GM23338 (cell line): Measurements from ENCODE around the gene ASAP2. TPM values are rescaled to one million over a fixed set of nuclear protein-coding genes. Genes with fewer than 3 reads are reported as not detected.
A peak's percentile ranks its signal among the peaks of the same experiment; 100 is the strongest.

Experiments used
- ATAC-seq: fragments of 200-7000 bp; cut with Tn5 transposase; 3 replicates; pipeline ENCODE4 v1.9.1; 2020
- DNase-seq: peaks from one replicate; pipeline ENCODE4 v3.0.0-alpha.2; 2015; ENCODE audit warnings: low spot score
- H2AFZ ChIP-seq: fragments of 200-600 bp; sonication (generic); 2 replicates; pipeline ENCODE4 v1.8.0; 2016; ENCODE audit warnings: antibody characterized with exemption, mild to moderate bottlenecking, moderate library complexity
- H3F3A ChIP-seq: fragments of 200-600 bp; sonication (generic); replicated peaks from 2 replicates; pipeline ENCODE4 v1.8.0; 2017; ENCODE audit warnings: antibody characterized with exemption, mixed run types, low read depth
- H3K27ac ChIP-seq: fragments of 200-600 bp; sonication (generic); 2 replicates; pipeline ENCODE4 v1.6.1; 2016; ENCODE audit warnings: low read depth
- H3K27me3 ChIP-seq: fragments of 200-600 bp; sonication (generic); 2 replicates; pipeline ENCODE4 v1.8.0; 2016; ENCODE audit warnings: mild to moderate bottlenecking, mixed run types, moderate library complexity; ENCODE audit not compliant: insufficient read depth
- H3K36me3 ChIP-seq: fragments of 200-600 bp; sonication (generic); 2 replicates; pipeline ENCODE4 v1.8.0; 2016; ENCODE audit warnings: mild to moderate bottlenecking; ENCODE audit not compliant: insufficient read depth
- H3K4me1 ChIP-seq: fragments of 200-600 bp; sonication (generic); 2 replicates; pipeline ENCODE4 v1.8.0; 2016; ENCODE audit warnings: mild to moderate bottlenecking, moderate library complexity; ENCODE audit not compliant: insufficient read depth
- H3K4me2 ChIP-seq: fragments of 200-600 bp; sonication (generic); 2 replicates; pipeline ENCODE4 v1.7.1; 2017; ENCODE audit warnings: mixed run types
- H3K4me3 ChIP-seq: fragments of 200-600 bp; sonication (generic); 2 replicates; pipeline ENCODE4 v1.6.1; 2016; ENCODE audit warnings: mixed run types
- H3K79me2 ChIP-seq: fragments of 200-600 bp; sonication (generic); replicated peaks from 2 replicates; pipeline ENCODE4 v1.8.0; 2017; ENCODE audit warnings: mild to moderate bottlenecking; ENCODE audit not compliant: insufficient read depth
- H3K9me2 ChIP-seq: fragments of 200-600 bp; sonication (generic); 2 replicates; pipeline ENCODE4 v1.8.0; 2017; ENCODE audit not compliant: insufficient read depth
- H4K20me1 ChIP-seq: fragments of 200-600 bp; sonication (generic); replicated peaks from 2 replicates; pipeline ENCODE4 v1.8.0; 2017; ENCODE audit warnings: mild to moderate bottlenecking; ENCODE audit not compliant: insufficient read depth
- H3K27ac Mint-ChIP-seq: 2 replicates; pipeline ENCODE4 v1.8.0; 2020; ENCODE audit warnings: inconsistent platforms, mild to moderate bottlenecking, moderate library complexity, mixed read lengths
- H3K27me3 Mint-ChIP-seq: 3 replicates; pipeline ENCODE4 v1.8.0; 2022; ENCODE audit warnings: low read depth, mild to moderate bottlenecking, moderate library complexity, mixed read lengths, inconsistent platforms; ENCODE audit not compliant: insufficient read depth, poor library complexity
- H3K36me3 Mint-ChIP-seq: 3 replicates; pipeline ENCODE4 v1.8.0; 2021; ENCODE audit warnings: low read depth, mild to moderate bottlenecking, inconsistent platforms, moderate library complexity, mixed read lengths
- H3K4me1 Mint-ChIP-seq: 3 replicates; pipeline ENCODE4 v1.8.0; 2020; ENCODE audit warnings: mild to moderate bottlenecking, inconsistent platforms, mixed read lengths
- H3K4me3 Mint-ChIP-seq: 3 replicates; pipeline ENCODE4 v1.8.0; 2021; ENCODE audit warnings: moderate library complexity, mild to moderate bottlenecking, inconsistent platforms, mixed read lengths
- H3K9me3 Mint-ChIP-seq: 3 replicates; pipeline ENCODE4 v1.8.0; 2020; ENCODE audit warnings: moderate library complexity, mild to moderate bottlenecking, inconsistent platforms, mixed read lengths
- CREB1 ChIP-seq: fragments of 250-450 bp; sonication (Bioruptor Pico); IDR thresholded peaks from 2 replicates; pipeline ENCODE4 v1.5.0; 2020; ENCODE audit warnings: low read depth, mild to moderate bottlenecking, moderate library complexity
- CTCF ChIP-seq, 2 experiments: fragments of 200-600 bp in 1 of 2; sonication (generic) in 1 of 2; conservative IDR thresholded peaks; 2 replicates each; pipeline versions ENCODE4 v1.5.1 to v1.6.1; 2016 to 2017; ENCODE audit warnings: antibody characterized with exemption in 2 of 2, low read depth in 2 of 2, mild to moderate bottlenecking in 2 of 2, moderate library complexity in 1 of 2
- ETS1 ChIP-seq: IDR thresholded peaks from 2 replicates; pipeline ENCODE4 v1.6.1; 2016; ENCODE audit warnings: antibody characterized with exemption
- EZH2 ChIP-seq: fragments of 200-600 bp; sonication (generic); IDR thresholded peaks from one replicate; pipeline ENCODE4 v1.8.0; 2017; ENCODE audit warnings: antibody characterized with exemption, mild to moderate bottlenecking, low read depth; ENCODE audit not compliant: unreplicated experiment
- EZH2phosphoT487 ChIP-seq: fragments of 200-600 bp; sonication (generic); IDR thresholded peaks from one replicate; pipeline ENCODE4 v1.8.1; 2018; ENCODE audit warnings: antibody characterized with exemption; ENCODE audit not compliant: unreplicated experiment
- JUNB ChIP-seq: IDR thresholded peaks from one replicate; pipeline ENCODE4 v1.6.1; 2016; ENCODE audit warnings: antibody characterized with exemption; ENCODE audit not compliant: unreplicated experiment
- NANOG ChIP-seq: IDR thresholded peaks from 2 replicates; pipeline ENCODE4 v1.6.1; 2016; ENCODE audit warnings: antibody characterized with exemption, borderline replicate concordance
- POLR2AphosphoS5 ChIP-seq: IDR thresholded peaks from 2 replicates; pipeline ENCODE4 v1.6.1; 2016; ENCODE audit warnings: antibody characterized with exemption, low read depth
- REST ChIP-seq: IDR thresholded peaks from one replicate; pipeline ENCODE4 v1.6.1; 2018; ENCODE audit warnings: antibody characterized with exemption; ENCODE audit not compliant: unreplicated experiment
- STAT1 ChIP-seq: IDR thresholded peaks from one replicate; pipeline ENCODE4 v1.6.1; 2016; ENCODE audit warnings: antibody characterized with exemption; ENCODE audit not compliant: unreplicated experiment
- ZNF114 ChIP-seq: fragments of 250-450 bp; sonication (Bioruptor Pico); IDR thresholded peaks from 2 replicates; pipeline ENCODE4 v1.5.0; 2020; ENCODE audit warnings: mild to moderate bottlenecking, moderate library complexity
- ZNF331 ChIP-seq: fragments of 250-450 bp; sonication (Bioruptor Pico); IDR thresholded peaks from 2 replicates; pipeline ENCODE4 v1.5.0; 2020; ENCODE audit warnings: low read depth, mild to moderate bottlenecking, moderate library complexity
- polyA plus RNA-seq: library from polyadenylated mRNA; unstranded; fragments of >200 nt; fragmentation: Nextera tagmentation; extraction: Ambion mirVana; gene quantifications from 2 replicates; pipeline ENCODE4 v1.2.1, GENCODE V29; 2016
- total RNA-seq: library from RNA; depleted of rRNA; stranded (reverse); fragments of >200 nt; shearing (Covaris generic); gene quantifications from 2 replicates; pipeline ENCODE4 v1.2.3, GENCODE V29; 2014

ASAP2 gene
- total and polyA plus RNA-seq, 2 experiments from 2014 or later, result 2.6 to 15.6 TPM

DNA sequence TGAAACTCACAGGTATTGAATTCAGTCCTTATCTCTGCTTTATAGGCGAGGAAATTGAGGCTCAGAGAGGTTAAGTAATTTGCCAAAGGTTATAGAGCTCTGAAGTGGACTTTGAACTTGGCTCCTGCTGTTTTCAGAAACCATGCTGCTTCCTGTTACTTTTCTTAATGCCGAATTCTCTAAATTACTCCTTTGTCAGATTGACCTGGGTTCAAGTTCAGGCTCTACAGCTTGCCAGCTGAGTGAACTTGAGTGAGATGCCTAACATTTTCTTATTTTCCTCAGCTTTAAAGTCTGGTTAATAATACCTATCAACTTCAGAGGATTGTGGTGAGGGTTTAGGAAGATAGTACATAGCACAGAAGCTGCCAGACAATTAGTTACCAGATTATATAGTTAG is 3.4 kb downstream of the ASAP2 start:
- no peaks in the 10 kb centered on the region for H3K36me3 ChIP-seq
- no peaks in the 10 kb centered on the region for H3K9me3 Mint-ChIP-seq
- H3K4me3 ChIP-seq, result no peak overlapping the region
- peaks cover 51% of the 10 kb centered on the region for H3K79me2 ChIP-seq
- peaks cover 44% of the 10 kb centered on the region for H3K4me1 Mint-ChIP-seq
- no peak for ATAC-seq
- no peak overlapping the region for H3K4me3 Mint-ChIP-seq
- peaks cover 27% of the 10 kb centered on the region for H3K4me1 ChIP-seq
- H3K27me3 ChIP-seq, result peaks cover 26% of the 10 kb centered on the region
- H3K27ac ChIP-seq, result no peak overlapping the region
- no peak overlapping the region for H2AFZ ChIP-seq
- H3K9me2 ChIP-seq, result no peaks in the 10 kb centered on the region
- no peak overlapping the region for H3K27ac Mint-ChIP-seq
- H3K4me2 ChIP-seq, result no peak overlapping the region
- 0 out of 2 replicates have a peak, but pooled peaks cover 3% of the 10 kb centered on the region for H3F3A ChIP-seq
- peaks cover 9% of the 10 kb centered on the region for H3K36me3 Mint-ChIP-seq
- peaks cover 37% of the 10 kb centered on the region for H4K20me1 ChIP-seq
- TF ChIP-seq ETS1 (no peak), CREB1 (CRISPR knock-in tag) (no peak), ZNF331 (CRISPR knock-in tag) (no peak)
- peak; percentile 45 for DNase-seq
- peaks cover 16% of the 10 kb centered on the region for H3K27me3 Mint-ChIP-seq

GRCh38 chr2:9211496-9211895 is 4.9 kb downstream of the ASAP2 start:
- Mint-ChIP-seq H3K4me1 (peaks cover 35% of the 10 kb centered on the region), H3K36me3 (peaks cover 11% of the 10 kb centered on the region), H3K27ac (no peak overlapping the region), H3K4me3 (no peak overlapping the region), H3K9me3 (no peaks in the 10 kb centered on the region), H3K27me3 (peaks cover 11% of the 10 kb centered on the region)
- Histone ChIP-seq H4K20me1 (peaks cover 49% of the 10 kb centered on the region), H3K79me2 (peaks cover 60% of the 10 kb centered on the region), H3K27me3 (peaks cover 21% of the 10 kb centered on the region), H2AFZ (no peak overlapping the region), H3K4me1 (peaks cover 18% of the 10 kb centered on the region), H3K36me3 (no peaks in the 10 kb centered on the region), H3K4me3 (no peak overlapping the region), H3K9me2 (no peaks in the 10 kb centered on the region), H3K27ac (no peak overlapping the region), H3F3A (no peaks in the 10 kb centered on the region), H3K4me2 (no peak overlapping the region)
- ATAC-seq (no peak), DNase-seq (no peak)
- TF ChIP-seq ZNF114 (CRISPR knock-in tag) (no peak), NANOG (no peak), EZH2 (no peak), ZNF331 (CRISPR knock-in tag) (no peak), ETS1 (no peak), EZH2phosphoT487 (no peak), POLR2AphosphoS5 (no peak), REST (no peak), CREB1 (CRISPR knock-in tag) (no peak), CTCF (conservative IDR thresholded peaks at IDR 0.05; ENCODE audit: low read depth in 2 of 2) (no peak), STAT1 (no peak), JUNB (no peak)
